Neutrophil (primary cell): Measurements from ENCODE around the gene HIRA.
"Not testable (repeated sequence)": the region's sequence is repeated elsewhere in the genome, so short reads cannot be mapped to it uniquely, and the experiment has no call there.

ENCODE experiments used
- H3K27ac ChIP-seq: fragments of 200-600 bp; sonication (generic); 2 replicates; pipeline ENCODE4 v1.5.1; 2016; ENCODE audit warnings: mild to moderate bottlenecking, moderate library complexity
- H3K27me3 ChIP-seq: fragments of 200-600 bp; sonication (generic); 2 replicates; pipeline ENCODE4 v1.6.0; 2016; ENCODE audit warnings: mild to moderate bottlenecking
- H3K36me3 ChIP-seq: fragments of 200-600 bp; sonication (generic); 2 replicates; pipeline ENCODE4 v1.5.1; 2017
- H3K4me1 ChIP-seq, 2 experiments: fragments of 200-600 bp in 1 of 2; sonication (generic) in 1 of 2; 1 replicate in 1 of 2; 2 replicates in 1 of 2; pipeline versions ENCODE4 v1.5.1 to v1.6.1; 2013 to 2016; ENCODE audit warnings: low read depth in 1 of 2, low read length in 1 of 2, mild to moderate bottlenecking in 1 of 2, moderate library complexity in 1 of 2; ENCODE audit not compliant: control insufficient read depth in 1 of 2, insufficient read depth in 1 of 2
- H3K4me3 ChIP-seq, 2 experiments: fragments of 200-600 bp in 1 of 2; sonication (generic) in 1 of 2; 1 replicate in 1 of 2; 2 replicates in 1 of 2; pipeline ENCODE4 v1.5.1; 2013 to 2016; ENCODE audit warnings: low read depth in 1 of 2, low read length in 1 of 2, mild to moderate bottlenecking in 1 of 2, moderate library complexity in 1 of 2
- H3K9me3 ChIP-seq: fragments of 200-600 bp; sonication (generic); 2 replicates; pipeline ENCODE4 v1.5.1; 2016
- CTCF ChIP-seq: fragments of 200-600 bp; sonication (generic); IDR thresholded peaks from 2 replicates; pipeline ENCODE4 v1.5.1; 2016; ENCODE audit warnings: antibody characterized with exemption

The HIRA gene

GRCh38 chr22:19443544-19444211, 12.1 kb upstream of the HIRA start:
- peaks cover 19 to 23% of the 10 kb centered on the region in 2 experiments for H3K4me1 ChIP-seq
- H3K9me3 ChIP-seq: no peaks in the 10 kb centered on the region
- H3K27me3 ChIP-seq: no peaks in the 10 kb centered on the region
- TF ChIP-seq CTCF: no peak
- H3K4me3 ChIP-seq: no peak overlapping the region
- no peak overlapping the region for H3K27ac ChIP-seq
- H3K36me3 ChIP-seq: peaks cover 30% of the 10 kb centered on the region

GRCh38 chr22:19442166-19442565, 10.6 kb upstream of the HIRA start:
- Histone ChIP-seq H3K4me3 (no peak overlapping the region), H3K27me3 (no peaks in the 10 kb centered on the region), H3K36me3 (peaks cover 30% of the 10 kb centered on the region), H3K4me1 (peaks cover 13% of the 10 kb centered on the region in 2 experiments), H3K27ac (no peak overlapping the region), H3K9me3 (no peaks in the 10 kb centered on the region)
- no peak for TF ChIP-seq CTCF

GRCh38 chr22:19440411-19441195, 9.1 kb upstream of the HIRA start:
- Histone ChIP-seq H3K4me3 (no peak overlapping the region), H3K9me3 (no peaks in the 10 kb centered on the region), H3K27ac (no peak overlapping the region), H3K4me1 (no peaks in the 10 kb centered on the region), H3K36me3 (peaks cover 33% of the 10 kb centered on the region), H3K27me3 (no peaks in the 10 kb centered on the region)
- no peak for TF ChIP-seq CTCF

GRCh38 chr22:19438298-19438697, 6.8 kb upstream of the HIRA start:
- no peak overlapping the region for H3K27ac ChIP-seq
- TF ChIP-seq CTCF: no peak
- H3K36me3 ChIP-seq: peaks cover 26% of the 10 kb centered on the region
- no peaks in the 10 kb centered on the region for H3K9me3 ChIP-seq
- no peak overlapping the region for H3K4me3 ChIP-seq
- no peaks in the 10 kb centered on the region for H3K4me1 ChIP-seq
- H3K27me3 ChIP-seq: no peaks in the 10 kb centered on the region

GRCh38 chr22:19436444-19437161, 5.1 kb upstream of the HIRA start:
- peaks cover 9 to 10% of the 10 kb centered on the region in 2 experiments for H3K4me1 ChIP-seq
- H3K4me3 ChIP-seq, H3K27ac ChIP-seq, H3K27me3 ChIP-seq, H3K9me3 ChIP-seq: not testable (repeated sequence)
- peaks cover 12% of the 10 kb centered on the region for H3K36me3 ChIP-seq
